GM21390 (cell line): ENCODE results near the gene LPGAT1.
"Not testable (repeated sequence)": the region's sequence is repeated elsewhere in the genome, so short reads cannot be mapped to it uniquely, and the experiment has no call there.

Experiments used
- ATAC-seq: cut with Tn5 transposase; IDR thresholded peaks from one replicate; pipeline ENCODE4 v1.9.1; 2021; ENCODE audit not compliant: unreplicated experiment

The LPGAT1 gene, protein sequence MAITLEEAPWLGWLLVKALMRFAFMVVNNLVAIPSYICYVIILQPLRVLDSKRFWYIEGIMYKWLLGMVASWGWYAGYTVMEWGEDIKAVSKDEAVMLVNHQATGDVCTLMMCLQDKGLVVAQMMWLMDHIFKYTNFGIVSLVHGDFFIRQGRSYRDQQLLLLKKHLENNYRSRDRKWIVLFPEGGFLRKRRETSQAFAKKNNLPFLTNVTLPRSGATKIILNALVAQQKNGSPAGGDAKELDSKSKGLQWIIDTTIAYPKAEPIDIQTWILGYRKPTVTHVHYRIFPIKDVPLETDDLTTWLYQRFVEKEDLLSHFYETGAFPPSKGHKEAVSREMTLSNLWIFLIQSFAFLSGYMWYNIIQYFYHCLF

GRCh38 chr1:211830328-211831142 is at the start of gene LPGAT1:
Gene LPGAT1 (minus strand): TSS chr1:211830763. CDS start chr1:211829296, 1,467 bp downstream.
- peak; percentile 78 for ATAC-seq

- ATAC-seq: no peak
Measured at GRCh38 chr1:211879475-211879874, 48.9 kb upstream of the LPGAT1 start.

DNA sequence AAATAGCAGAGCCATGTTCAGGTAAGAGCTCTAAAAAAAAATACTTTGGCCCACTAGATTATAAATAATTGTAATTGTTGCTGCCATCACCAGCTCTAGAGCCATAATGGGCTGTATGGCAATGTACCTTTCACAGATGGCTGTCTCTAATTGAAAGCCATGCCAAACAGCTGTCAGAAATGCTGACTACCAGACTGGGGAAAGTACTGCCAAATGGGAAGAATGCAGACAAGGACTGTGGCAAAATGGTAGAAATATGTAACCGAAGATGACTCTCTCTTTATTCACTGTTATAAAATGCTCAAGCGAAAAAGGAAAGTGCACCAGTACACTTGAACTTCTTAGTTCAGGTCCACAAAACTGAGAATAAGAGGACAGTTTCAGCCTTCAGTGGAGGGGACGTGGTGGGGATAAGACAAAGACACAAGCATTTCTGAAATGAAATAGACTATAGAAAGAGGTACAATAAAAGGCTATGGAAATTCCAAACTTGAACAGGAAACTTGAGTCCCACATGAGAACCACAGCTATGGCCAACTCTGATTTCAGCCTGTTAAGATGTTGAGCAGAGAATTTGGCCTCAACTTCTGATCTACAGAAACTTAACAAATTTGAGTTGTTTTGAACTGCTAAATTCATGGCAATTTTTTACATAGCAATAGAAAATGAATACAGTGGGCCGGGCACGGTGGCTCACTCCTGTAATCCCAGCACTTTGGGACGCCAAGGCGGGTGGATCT is 46.5 kb upstream of the LPGAT1 start:
- ATAC-seq: no peak

GRCh38 chr1:211875541-211875940 is 45.0 kb upstream of the LPGAT1 start:
- ATAC-seq: no peak

- ATAC-seq: no peak
Measured at GRCh38 chr1:211874521-211875347, 44.2 kb upstream of the LPGAT1 start.

GRCh38 chr1:211873731-211874130 is 43.2 kb upstream of the LPGAT1 start:
- not testable (repeated sequence) for ATAC-seq

DNA sequence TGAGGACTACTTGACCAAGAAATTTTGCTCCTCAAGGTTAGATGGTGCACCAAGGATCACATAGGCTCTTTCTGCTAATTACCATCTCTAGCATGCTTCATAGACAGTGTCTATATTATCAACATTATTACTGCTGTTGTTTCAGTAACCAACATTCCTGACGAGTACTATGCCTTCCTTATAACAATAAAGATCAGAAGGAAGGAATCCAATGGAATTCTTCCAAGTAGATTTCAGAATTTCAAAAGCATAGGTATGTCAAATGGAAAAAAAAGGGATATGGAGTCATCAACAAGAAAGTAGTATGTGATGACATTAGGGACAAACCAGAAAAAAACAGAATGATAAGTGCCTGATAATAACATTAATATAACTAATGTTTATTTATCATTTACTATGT is 39.6 kb upstream of the LPGAT1 start:
- ATAC-seq: no peak

- ATAC-seq: no peak
Measured at GRCh38 chr1:211865180-211865579, 34.6 kb upstream of the LPGAT1 start.

DNA sequence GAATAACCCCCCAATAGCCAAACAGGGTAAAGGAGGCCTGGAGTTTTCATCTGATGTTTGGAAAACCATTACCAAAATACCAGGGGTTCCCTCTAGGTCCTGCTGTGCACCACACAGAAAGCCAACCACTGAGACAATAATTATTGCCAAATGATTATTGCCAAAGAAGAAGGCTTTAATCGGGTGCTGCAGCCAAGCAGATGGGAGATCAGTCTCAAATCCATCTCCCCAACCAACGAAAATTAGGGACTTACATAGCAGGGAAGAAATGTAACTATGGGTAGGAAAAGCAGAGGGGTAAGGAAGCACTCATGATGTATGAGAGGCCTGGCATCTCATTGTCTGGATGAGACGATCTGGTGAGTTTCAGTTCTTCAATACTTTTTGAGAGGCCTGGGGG is 28.8 kb upstream of the LPGAT1 start:
- no peak for ATAC-seq

- ATAC-seq: no peak
Measured at GRCh38 chr1:211851174-211851573, 20.6 kb upstream of the LPGAT1 start.

DNA sequence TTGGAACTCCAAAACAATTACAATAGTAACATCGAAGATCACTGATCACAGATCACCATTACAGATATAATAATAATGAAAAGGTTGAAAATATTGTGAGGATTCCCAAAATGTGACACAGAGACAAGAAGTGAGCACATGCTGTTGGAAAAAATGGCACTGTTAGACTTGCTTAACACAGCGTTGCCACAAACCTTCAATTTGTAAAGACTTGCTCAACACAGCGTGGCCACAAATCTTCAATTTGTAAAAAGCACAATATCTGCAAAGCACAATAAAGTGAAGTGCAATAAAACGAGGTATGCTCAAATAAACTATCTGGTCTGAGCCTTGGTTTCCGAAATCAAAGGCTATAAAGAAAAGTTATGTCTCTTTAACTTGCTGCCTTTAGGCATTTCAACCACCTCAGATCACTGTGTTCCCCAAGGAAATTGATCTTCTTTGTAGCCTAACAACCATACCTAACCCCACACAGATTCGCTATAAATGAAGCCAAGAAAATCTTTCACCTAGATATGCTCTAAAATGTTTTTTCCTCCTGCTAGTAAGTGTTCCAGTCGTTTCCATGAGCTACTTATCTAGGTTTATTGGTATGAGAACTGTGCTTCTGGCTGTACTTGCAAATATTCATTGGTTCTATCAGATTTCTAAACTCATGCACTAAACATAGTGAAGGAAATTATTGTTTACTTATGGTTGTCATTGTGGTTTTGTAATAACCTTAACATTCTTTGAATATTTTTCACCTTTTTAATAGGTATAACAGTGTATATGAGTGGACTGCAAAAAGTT is 13.1 kb upstream of the LPGAT1 start:
- ATAC-seq: no peak

DNA sequence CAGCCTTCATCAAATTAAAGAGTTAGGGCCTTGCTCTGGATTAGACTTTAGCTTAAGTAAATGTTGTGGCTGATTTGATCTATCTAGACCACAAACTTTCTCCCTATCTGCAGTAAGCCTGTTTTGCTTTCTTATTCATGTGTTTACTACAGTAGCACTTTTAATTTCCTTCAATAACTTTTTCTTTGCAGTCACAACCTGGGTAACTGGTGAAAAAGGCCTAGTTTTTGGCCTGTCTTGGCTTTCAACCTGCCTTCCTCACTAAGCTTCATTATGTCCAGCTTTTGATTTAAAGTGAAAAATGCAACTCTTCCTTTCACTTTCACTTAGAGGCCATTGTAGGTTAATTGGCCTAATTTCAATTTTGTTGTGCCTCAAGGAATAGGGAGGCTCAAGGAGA is 12.5 kb upstream of the LPGAT1 start:
- no peak for ATAC-seq

DNA sequence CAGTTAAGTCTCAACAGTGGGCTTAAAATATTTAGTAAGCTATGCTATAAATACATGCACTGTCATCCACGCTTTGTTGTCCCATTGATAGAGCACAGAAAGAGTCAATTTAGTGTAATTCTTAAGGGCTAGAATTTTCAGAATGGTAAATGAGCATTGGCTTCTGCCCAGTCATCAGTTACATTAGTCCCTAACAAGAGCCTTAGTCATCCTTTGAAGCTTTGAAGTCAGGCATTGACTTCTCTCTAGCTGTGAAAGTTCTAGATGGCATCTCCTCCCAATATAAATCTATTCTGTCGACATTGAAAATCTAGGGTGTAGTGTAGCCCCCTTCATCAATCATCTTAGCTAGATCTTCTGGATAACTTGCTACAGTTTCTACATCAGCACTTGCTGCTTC is 12.0 kb upstream of the LPGAT1 start:
- ATAC-seq: no peak

GRCh38 chr1:211839106-211839505 is 8.5 kb upstream of the LPGAT1 start:
- ATAC-seq: no peak

- no peak for ATAC-seq
Measured at GRCh38 chr1:211833174-211833820, 2.7 kb upstream of the LPGAT1 start.

DNA sequence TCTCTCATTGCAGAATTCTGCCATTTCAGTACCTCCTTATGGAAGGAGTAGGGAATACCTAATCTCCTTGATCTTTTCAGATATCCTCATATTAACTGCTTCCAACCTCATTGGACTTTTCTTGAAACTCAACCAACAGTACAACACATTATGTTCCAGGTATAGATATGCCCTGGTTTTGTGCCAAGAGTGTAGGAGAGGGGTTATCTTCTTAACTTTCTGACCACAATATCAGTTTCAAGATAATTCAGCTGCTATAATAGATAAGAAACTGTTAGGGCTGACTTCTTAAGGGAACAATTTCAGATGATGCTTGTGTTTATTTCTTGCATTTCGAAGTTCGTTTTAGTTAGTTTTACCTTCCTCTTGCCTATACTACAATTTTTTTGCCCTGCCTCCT is 2.1 kb upstream of the LPGAT1 start:
- ATAC-seq: no peak

DNA sequence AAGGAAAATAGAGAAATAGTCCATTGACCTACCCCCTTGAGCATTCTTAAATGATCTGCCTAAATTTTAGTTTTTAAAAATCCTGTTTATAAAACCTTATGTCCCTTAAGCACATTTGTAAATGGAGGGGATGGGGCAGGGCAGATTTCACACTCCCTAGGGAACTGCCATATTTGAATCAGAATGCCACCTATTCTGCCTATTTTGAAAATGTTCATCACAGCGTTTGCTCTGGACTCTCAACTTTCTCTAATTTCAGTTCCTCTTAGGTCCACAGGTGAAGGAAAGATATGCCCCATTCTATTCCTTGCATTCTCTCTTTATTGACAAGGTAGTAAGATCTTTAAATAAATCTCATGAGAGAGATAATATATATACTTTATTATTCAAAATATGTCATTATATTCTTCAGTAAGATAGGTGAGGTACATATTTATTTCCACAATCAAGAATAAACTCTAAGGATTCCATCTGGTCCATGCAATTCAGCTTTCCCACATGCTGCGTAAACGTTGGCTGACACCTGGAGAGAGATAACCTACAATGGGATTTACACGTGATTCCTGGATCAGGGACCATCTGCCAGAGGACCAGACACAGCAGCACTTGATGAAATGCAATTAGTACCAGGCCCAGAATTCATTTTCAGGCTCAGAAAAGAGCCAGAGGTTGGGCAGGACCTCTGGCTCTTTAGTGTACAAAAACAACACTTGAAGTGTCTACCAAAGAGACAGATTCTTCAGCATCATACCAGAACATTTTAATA is 1.2 kb upstream of the LPGAT1 start:
- no peak for ATAC-seq

GRCh38 chr1:211830055-211830327 is 572 bp downstream of the LPGAT1 start:
- ATAC-seq: no peak
